Kidney (tissue), 14 donors: Measurements from ENCODE around the gene CCSER2. TPM values are rescaled to one million over a fixed set of nuclear protein-coding genes. Genes with fewer than 3 reads are reported as not detected.

ENCODE experiments used
- DNase-seq, 5 donors: peaks; one replicate each; pipeline ENCODE4 v3.0.0-alpha.2; 2013 to 2020
- FAIRE-seq: peaks from 2 replicates; lab custom pipeline; 2012; peaks lifted over from hg19 to GRCh38; lab: Jason Lieb, UNC
- H3K27ac ChIP-seq, 2 donors: one replicate each; pipeline ENCODE4 v1.7.0; 2013; ENCODE audit warnings: low read depth in 2 of 2, low read length in 2 of 2, inconsistent platforms in 1 of 2
- H3K27me3 ChIP-seq: one replicate; pipeline ENCODE4 v1.7.1; 2013; ENCODE audit warnings: low read length, inconsistent platforms; ENCODE audit not compliant: control insufficient read depth, insufficient read depth
- H3K36me3 ChIP-seq, 3 donors: one replicate each; pipeline versions ENCODE4 v1.7.0 to v1.7.1; 2013; ENCODE audit warnings: low read length in 3 of 3, control low read depth in 1 of 3, inconsistent platforms in 1 of 3; ENCODE audit not compliant: insufficient read depth in 3 of 3, control insufficient read depth in 2 of 3
- H3K4me1 ChIP-seq, 3 donors: one replicate each; pipeline versions ENCODE4 v1.7.0 to v1.7.1; 2013; ENCODE audit warnings: low read length in 3 of 3, inconsistent platforms in 1 of 3, low read depth in 1 of 3; ENCODE audit not compliant: control insufficient read depth in 2 of 3, insufficient read depth in 2 of 3
- H3K4me3 ChIP-seq, 3 donors: one replicate each; pipeline versions ENCODE4 v1.7.0 to v1.8.1; 2013; ENCODE audit warnings: low read length in 3 of 3, control low read depth in 1 of 3, inconsistent platforms in 1 of 3
- H3K9ac ChIP-seq, 3 donors: one replicate each; pipeline versions ENCODE4 v1.7.0 to v1.7.1; 2013; ENCODE audit warnings: low read length in 3 of 3, control low read depth in 1 of 3, inconsistent platforms in 1 of 3
- H3K9me3 ChIP-seq, 3 donors: one replicate each; pipeline versions ENCODE4 v1.7.0 to v1.7.1; 2013; ENCODE audit warnings: low read length in 3 of 3, control low read depth in 1 of 3, inconsistent platforms in 1 of 3; ENCODE audit not compliant: control insufficient read depth in 2 of 3, insufficient read depth in 1 of 3
- CTCF ChIP-seq: IDR thresholded peaks from 3 replicates; pipeline ENCODE4 v1.5.1; 2012; ENCODE audit warnings: mild to moderate bottlenecking, moderate library complexity, borderline replicate concordance; ENCODE audit not compliant: insufficient read depth; ENCODE audit errors: extremely low read depth
- intact Hi-C: fragments of 100-400 bp; cut with DNase I; formaldehyde crosslinking; loops from one replicate; pipeline ENCODE4 v1.11.1; 2022
- polyA plus RNA-seq: library from polyadenylated mRNA; stranded (reverse); fragments of 350-450 nt; fragmentation: Illumina TruSeq; extraction: RNeasy Lipid Tissue Mini Kit (QIAGEN cat#74804); gene quantifications from one replicate; pipeline ENCODE4 v1.2.3, GENCODE V29; 2014; ENCODE audit warnings: low read depth, low replicate concordance; ENCODE audit not compliant: insufficient read depth
- total RNA-seq: library from RNA; stranded (reverse); fragmentation: NEBNext Ultra II Directional; extraction: Animal tissue kit (Norgen Biotek cat#: 25700); gene quantifications from one replicate; pipeline ENCODE4 v1.2.1, GENCODE V29; 2021
- donor health status: control.
- donor health status: control.
- donor health status: control.
- donor health status: control.
- donor health status: control.
- donor health status: DM: yes; HTN: yes; CAD: no.
- donor health status: Normal renal cell carcinoma (clear cell type).

The CCSER2 gene
- total and polyA plus RNA-seq, 2 donors from 2014 or later: 12.6 to 46.4 TPM

DNA sequence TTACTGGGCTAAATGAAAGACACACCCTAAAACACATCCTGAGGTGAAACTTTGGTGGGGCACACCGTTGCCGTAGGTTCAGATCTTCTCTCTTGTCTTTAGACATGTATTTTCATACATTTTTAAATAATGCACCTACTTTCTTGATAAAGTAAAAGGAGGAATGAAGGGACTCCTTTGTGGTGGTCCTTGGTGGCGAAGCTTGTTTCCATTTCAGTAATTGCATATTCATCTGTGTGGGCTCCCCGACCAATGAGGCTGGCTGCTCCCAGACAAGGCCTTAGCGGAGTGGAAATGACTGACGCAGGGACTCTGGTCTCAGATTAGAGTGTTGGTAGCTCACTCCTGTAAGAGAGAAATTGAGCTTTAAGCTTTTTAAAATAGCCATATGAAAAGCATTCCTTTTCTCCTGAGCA is 815 bp downstream of the CCSER2 start:
- peaks cover 3 to 8% (median 4%) of the 10 kb centered on the region in 3 donors for H3K4me1 ChIP-seq
- peak overlapping the region; percentile 77 to 84 (median 81) for H3K4me3 ChIP-seq
- H3K27ac ChIP-seq: peak overlapping the region; percentile 88 to 94
- TF ChIP-seq CTCF: no peak
- peak overlapping the region; percentile 46 to 90 (median 74) for H3K9ac ChIP-seq
- intact Hi-C loops: no loop called here
- no peaks in the 10 kb centered on the region for H3K27me3 ChIP-seq
- no peak for FAIRE-seq
- H3K36me3 ChIP-seq: no peaks in the 10 kb centered on the region
- DNase-seq: peak in 3 of 5 donors; percentile 35 to 61 (median 56)
- no peaks in the 10 kb centered on the region for H3K9me3 ChIP-seq

GRCh38 chr10:84329986-84330651 is 1.7 kb downstream of the CCSER2 start:
- Histone ChIP-seq H3K9ac (no peak overlapping the region), H3K27me3 (no peaks in the 10 kb centered on the region), H3K4me1 (peaks cover 3 to 8% (median 4%) of the 10 kb centered on the region in 3 donors), H3K36me3 (no peaks in the 10 kb centered on the region), H3K4me3 (peak overlapping the region in 2 of 3 donors; percentile 77 to 84), H3K27ac (peak overlapping the region in 1 of 2 donors; percentile 50), H3K9me3 (no peaks in the 10 kb centered on the region)
- FAIRE-seq (no peak), DNase-seq (no peak)
- intact Hi-C loops: no loop called here
- TF ChIP-seq CTCF: no peak

DNA sequence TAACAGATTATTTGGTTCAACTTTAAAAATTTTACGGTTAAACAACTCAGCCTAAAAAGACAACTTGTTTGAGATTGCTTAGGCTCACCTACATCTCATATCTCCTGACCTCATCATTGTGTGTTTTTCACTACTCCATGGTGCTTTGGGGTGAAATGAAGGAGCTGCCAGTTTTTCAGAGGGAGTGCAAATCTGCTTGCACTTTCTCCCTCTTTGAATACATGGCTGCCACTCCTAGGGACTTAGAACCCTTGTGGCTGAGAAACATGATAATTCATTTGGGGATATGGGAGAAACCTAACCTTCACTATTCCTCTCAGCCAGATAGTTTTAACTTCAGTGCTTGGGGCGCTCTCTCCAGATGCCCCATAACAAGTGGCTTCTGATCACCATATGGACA is 2.7 kb downstream of the CCSER2 start:
- Histone ChIP-seq H3K9ac (no peak overlapping the region), H3K27ac (no peak overlapping the region), H3K4me1 (peaks cover 3 to 8% (median 4%) of the 10 kb centered on the region in 3 donors), H3K4me3 (no peak overlapping the region), H3K27me3 (no peaks in the 10 kb centered on the region), H3K36me3 (no peaks in the 10 kb centered on the region), H3K9me3 (no peaks in the 10 kb centered on the region)
- intact Hi-C loops: no loop called here
- TF ChIP-seq CTCF: no peak
- no peak for DNase-seq
- no peak for FAIRE-seq
